Measurements from ENCODE around the gene CDH13. TPM values are rescaled to one million over a fixed set of nuclear protein-coding genes. Genes with fewer than 3 reads are reported as not detected.

The CDH13 gene
- total and polyA plus RNA-seq, 9 of the 15 experiments (the other 6 are each of a cell fraction or from before 2014, with no cell fraction given) = 0.03 TPM; not detected in 8

GRCh38 chr16:83310816-83311215, 684.0 kb downstream of the CDH13 start:
- TF ChIP-seq SMAD3 (CRISPR knock-in tag; conservative IDR thresholded peaks at IDR 0.05) (no peak), TARDBP (IDR thresholded peaks at IDR 0.05) (no peak)

GRCh38 chr16:83312015-83312717, 685.4 kb downstream of the CDH13 start:
- Histone ChIP-seq H3K27ac (ENCODE audit: extremely low read depth, low read depth, low read length) (no peak overlapping the region), H3K4me3 (no peak overlapping the region), H3K4me1 (replicated peaks in 1 of 2; ENCODE audit: control insufficient read depth in 2 of 2, insufficient read depth in 2 of 2, low read length in 2 of 2) (no peaks in the 10 kb centered on the region), H3K79me2 (ENCODE audit: control insufficient read depth, insufficient read depth, low read length) (no peaks in the 10 kb centered on the region), H3K9me1 (ENCODE audit: control insufficient read depth, insufficient read depth, low read length) (no peaks in the 10 kb centered on the region), H3K9me3 (replicated peaks; ENCODE audit: control insufficient read depth, insufficient read depth, low read depth, low read length) (no peaks in the 10 kb centered on the region), H3K4me2 (ENCODE audit: insufficient read depth, low read length) (no peak overlapping the region), H4K20me1 (replicated peaks; ENCODE audit: control insufficient read depth, insufficient read depth, low read length) (no peaks in the 10 kb centered on the region), H3K27me3 (ENCODE audit: control insufficient read depth in 2 of 2, insufficient read depth in 2 of 2, low read length in 2 of 2) (no peaks in the 10 kb centered on the region), H3K9ac (ENCODE audit: insufficient read depth in 1 of 2, low read depth in 2 of 2, low read length in 2 of 2) (no peak overlapping the region), H2AFZ (ENCODE audit: low read depth, low read length) (no peak overlapping the region), H3K36me3 (ENCODE audit: control insufficient read depth, insufficient read depth, low read length) (no peaks in the 10 kb centered on the region)
- in situ Hi-C loops (cut with MboI) (no loop called here), intact Hi-C loops (cut with micrococcal nuclease) (no loop called here)
- no TSS peak for BruUV-seq (replicated peaks)
- no peak for TF ChIP-seq LARP7 (IDR thresholded peaks at IDR 0.05)
- peak; percentile 68 for TF ChIP-seq CEBPB (tag; IDR thresholded peaks at IDR 0.05)
- WGBS (ENCODE audit: insufficient coverage, low coverage, missing lambda C conversion rate) = 0% methylated on average over 3 of the region's 3 CpGs
- POLR2A ChIA-PET = no interaction called here
- FAIRE-seq (no peak), DNase-seq (ENCODE audit: extremely low read depth in 1 of 4, low spot score in 3 of 4) (no peak), ATAC-seq (no peak)
- CTCF ChIA-PET (ENCODE audit: low intra/inter-chr PET ratio) = no interaction called here

More at GRCh38 chr16:83310816-83311215, 684.0 kb downstream of the CDH13 start:
- CTCF ChIA-PET (ENCODE audit: low intra/inter-chr PET ratio) = no interaction called here
- POLR2A ChIA-PET = no interaction called here
- WGBS (ENCODE audit: insufficient coverage, low coverage, missing lambda C conversion rate) = 0% methylated on average over 2 of the region's 2 CpGs
- no peak overlapping the region for H3K4me2 ChIP-seq (ENCODE audit: insufficient read depth, low read length)
- no peaks in the 10 kb centered on the region for H3K27me3 ChIP-seq (ENCODE audit: control insufficient read depth in 2 of 2, insufficient read depth in 2 of 2, low read length in 2 of 2)
- H4K20me1 ChIP-seq (replicated peaks; ENCODE audit: control insufficient read depth, insufficient read depth, low read length) = no peaks in the 10 kb centered on the region
- in situ Hi-C loops (cut with MboI) (no loop called here), intact Hi-C loops (cut with micrococcal nuclease) (no loop called here)
- no TSS peak for BruUV-seq (replicated peaks)
- H2AFZ ChIP-seq (ENCODE audit: low read depth, low read length) = no peak overlapping the region
- H3K36me3 ChIP-seq (ENCODE audit: control insufficient read depth, insufficient read depth, low read length) = no peaks in the 10 kb centered on the region
- no peaks in the 10 kb centered on the region for H3K9me3 ChIP-seq (replicated peaks; ENCODE audit: control insufficient read depth, insufficient read depth, low read depth, low read length)
- no peaks in the 10 kb centered on the region for H3K4me1 ChIP-seq (replicated peaks in 1 of 2; ENCODE audit: control insufficient read depth in 2 of 2, insufficient read depth in 2 of 2, low read length in 2 of 2)
- H3K4me3 ChIP-seq = no peak overlapping the region
- H3K79me2 ChIP-seq (ENCODE audit: control insufficient read depth, insufficient read depth, low read length) = no peaks in the 10 kb centered on the region
- no peak for FAIRE-seq
- no peaks in the 10 kb centered on the region for H3K9me1 ChIP-seq (ENCODE audit: control insufficient read depth, insufficient read depth, low read length)
- no peak for DNase-seq (ENCODE audit: extremely low read depth in 1 of 4, low spot score in 3 of 4)
- no peak for ATAC-seq
- no peak overlapping the region for H3K9ac ChIP-seq (ENCODE audit: insufficient read depth in 1 of 2, low read depth in 2 of 2, low read length in 2 of 2)
- H3K27ac ChIP-seq (ENCODE audit: extremely low read depth, low read depth, low read length) = no peak overlapping the region

All from K562 (cell line).